Activated T-cell treated with anti-CD3 and anti-CD28 coated beads, Interleukin-2, amount 50 U/mL, for 72 hours (primary cell): Measurements from ENCODE around the gene PRDM4. TPM values are rescaled to one million over a fixed set of nuclear protein-coding genes. Genes with fewer than 3 reads are reported as not detected.

Experiments used
- ATAC-seq, 2 donors: fragments of 150-1000 bp; cut with Tn5 transposase; replicated peaks in 1 of 2; 2 replicates each; pipeline ENCODE4 v1.10.0; 2021; ENCODE audit warnings: moderate library complexity in 2 of 2, mild to moderate bottlenecking in 1 of 2
- DNase-seq, 2 donors: peaks; one replicate each; pipeline ENCODE4 v3.0.0; 2021 to 2022; ENCODE audit warnings: mixed read lengths in 1 of 2
- H3K27ac Mint-ChIP-seq: one replicate; pipeline ENCODE4 v1.8.0; 2022; ENCODE audit warnings: mild to moderate bottlenecking, moderate library complexity, mixed read lengths
- H3K27me3 Mint-ChIP-seq: one replicate; pipeline ENCODE4 v1.8.0; 2022; ENCODE audit warnings: low read depth, mixed read lengths
- H3K36me3 Mint-ChIP-seq, 2 donors: one replicate each; pipeline ENCODE4 v1.8.0; 2022; ENCODE audit warnings: mixed read lengths in 2 of 2, mild to moderate bottlenecking in 1 of 2; ENCODE audit not compliant: insufficient read depth in 2 of 2
- H3K4me1 Mint-ChIP-seq: one replicate; pipeline ENCODE4 v1.8.0; 2022; ENCODE audit warnings: low read depth, mixed read lengths
- H3K4me3 Mint-ChIP-seq, 2 donors: one replicate each; pipeline ENCODE4 v1.8.0; 2022; ENCODE audit warnings: mild to moderate bottlenecking in 2 of 2, mixed read lengths in 2 of 2, moderate library complexity in 2 of 2
- H3K9me3 Mint-ChIP-seq, 2 donors: one replicate each; pipeline ENCODE4 v1.8.0; 2022; ENCODE audit warnings: mixed read lengths in 2 of 2
- total RNA-seq, 2 donors: library from RNA; stranded (reverse); gene quantifications; one replicate each; pipeline ENCODE4 v1.2.3, GENCODE V29; 2022

Gene PRDM4, protein sequence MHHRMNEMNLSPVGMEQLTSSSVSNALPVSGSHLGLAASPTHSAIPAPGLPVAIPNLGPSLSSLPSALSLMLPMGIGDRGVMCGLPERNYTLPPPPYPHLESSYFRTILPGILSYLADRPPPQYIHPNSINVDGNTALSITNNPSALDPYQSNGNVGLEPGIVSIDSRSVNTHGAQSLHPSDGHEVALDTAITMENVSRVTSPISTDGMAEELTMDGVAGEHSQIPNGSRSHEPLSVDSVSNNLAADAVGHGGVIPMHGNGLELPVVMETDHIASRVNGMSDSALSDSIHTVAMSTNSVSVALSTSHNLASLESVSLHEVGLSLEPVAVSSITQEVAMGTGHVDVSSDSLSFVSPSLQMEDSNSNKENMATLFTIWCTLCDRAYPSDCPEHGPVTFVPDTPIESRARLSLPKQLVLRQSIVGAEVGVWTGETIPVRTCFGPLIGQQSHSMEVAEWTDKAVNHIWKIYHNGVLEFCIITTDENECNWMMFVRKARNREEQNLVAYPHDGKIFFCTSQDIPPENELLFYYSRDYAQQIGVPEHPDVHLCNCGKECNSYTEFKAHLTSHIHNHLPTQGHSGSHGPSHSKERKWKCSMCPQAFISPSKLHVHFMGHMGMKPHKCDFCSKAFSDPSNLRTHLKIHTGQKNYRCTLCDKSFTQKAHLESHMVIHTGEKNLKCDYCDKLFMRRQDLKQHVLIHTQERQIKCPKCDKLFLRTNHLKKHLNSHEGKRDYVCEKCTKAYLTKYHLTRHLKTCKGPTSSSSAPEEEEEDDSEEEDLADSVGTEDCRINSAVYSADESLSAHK
- 10 to 100 TPM; 32.2 to 35.9 TPM for total RNA-seq

DNA sequence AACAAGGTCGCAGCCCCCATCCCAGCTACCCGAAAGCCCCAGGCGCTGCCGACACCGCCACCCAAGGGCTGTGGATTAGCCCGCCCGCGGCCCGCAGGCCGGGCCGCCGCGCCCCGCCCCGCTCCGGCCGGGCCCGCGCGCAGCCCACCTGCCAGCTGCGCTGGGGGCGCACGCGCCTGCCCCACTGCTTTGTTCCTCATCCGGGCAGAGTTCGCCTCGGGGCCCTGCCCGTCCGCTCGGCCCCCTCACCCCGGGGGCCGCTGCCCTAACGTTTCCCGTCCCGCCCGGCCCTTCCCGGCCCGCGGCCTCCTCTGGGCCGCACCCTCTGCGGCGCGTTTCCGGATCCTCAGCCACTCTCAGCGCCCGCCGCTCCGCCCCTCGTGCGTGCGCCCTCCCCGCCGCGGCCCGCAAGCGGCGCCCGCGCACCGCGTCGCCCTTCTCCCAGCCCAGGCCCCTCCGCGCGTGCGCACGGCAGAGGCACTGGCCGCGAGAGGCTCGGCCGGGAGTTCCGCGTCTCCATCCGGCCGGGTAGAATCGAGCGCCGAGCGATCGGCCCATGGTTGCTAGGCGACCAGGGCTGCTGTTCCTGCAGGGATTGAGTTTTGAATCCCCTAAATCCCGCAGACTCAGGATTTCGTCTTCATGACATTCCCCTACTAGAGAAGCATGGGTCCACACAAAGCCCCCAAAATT, at the start of gene PRDM4:
PRDM4 (minus strand) TSS at position 329 of the 693 bp plus-strand sequence. CDS start 622 bp downstream, outside the sequence.
- Mint-ChIP-seq H3K36me3 (peaks cover 2 to 10% of the 10 kb centered on the region in 2 donors), H3K27ac (peak within 1 kb of the TSS; percentile 91), H3K27me3 (no peaks in the 10 kb centered on the region), H3K4me3 (peak within 1 kb of the TSS; percentile 90 to 97), H3K9me3 (peaks cover 0 to 1% of the 10 kb centered on the region in 2 donors), H3K4me1 (peaks cover 27% of the 10 kb centered on the region)
- ATAC-seq (peak; percentile 97 to 98), DNase-seq (peak; percentile 93 to 95)

DNA sequence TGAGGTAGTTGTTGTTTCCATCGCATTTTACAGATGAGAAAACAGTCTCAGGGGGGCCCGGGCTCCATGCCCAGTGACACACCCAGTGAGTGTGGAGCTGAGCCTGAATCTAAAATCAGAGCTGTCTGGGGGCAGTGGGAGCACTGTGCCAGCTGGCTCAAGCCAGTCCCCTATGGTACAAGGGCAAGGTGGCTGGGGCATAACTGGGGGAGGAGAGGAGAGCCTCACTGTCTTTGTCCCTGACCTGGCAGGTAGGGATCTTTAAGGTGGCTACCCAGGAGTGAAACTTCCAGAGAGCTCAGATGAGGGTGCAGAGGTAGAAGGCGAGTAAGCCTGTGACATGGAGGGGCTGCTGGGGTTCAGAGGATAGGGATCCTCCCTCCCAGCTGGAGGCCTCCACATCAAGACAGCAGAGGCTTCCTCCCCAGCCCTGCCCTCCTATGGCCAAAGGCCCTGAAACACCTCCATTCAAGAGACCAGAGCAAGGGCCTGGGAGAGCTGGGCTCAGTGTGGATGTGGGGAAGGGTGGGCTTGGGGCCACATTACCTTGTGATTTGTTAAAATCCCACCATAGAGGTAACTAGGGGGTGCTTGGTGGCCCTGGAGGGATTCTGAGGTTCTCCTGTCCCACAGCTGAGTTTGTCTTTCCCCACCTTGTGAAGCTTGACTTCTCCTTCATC, 46.7 kb upstream of the PRDM4 start:
- peaks cover 9% of the 10 kb centered on the region for H3K27me3 Mint-ChIP-seq
- DNase-seq (no peak), ATAC-seq (no peak)
- H3K4me1 Mint-ChIP-seq = no peaks in the 10 kb centered on the region
- H3K36me3 Mint-ChIP-seq = no peaks in the 10 kb centered on the region
- H3K4me3 Mint-ChIP-seq = no peak overlapping the region
- no peaks in the 10 kb centered on the region for H3K9me3 Mint-ChIP-seq
- peak overlapping the region; percentile 38 for H3K27ac Mint-ChIP-seq

DNA sequence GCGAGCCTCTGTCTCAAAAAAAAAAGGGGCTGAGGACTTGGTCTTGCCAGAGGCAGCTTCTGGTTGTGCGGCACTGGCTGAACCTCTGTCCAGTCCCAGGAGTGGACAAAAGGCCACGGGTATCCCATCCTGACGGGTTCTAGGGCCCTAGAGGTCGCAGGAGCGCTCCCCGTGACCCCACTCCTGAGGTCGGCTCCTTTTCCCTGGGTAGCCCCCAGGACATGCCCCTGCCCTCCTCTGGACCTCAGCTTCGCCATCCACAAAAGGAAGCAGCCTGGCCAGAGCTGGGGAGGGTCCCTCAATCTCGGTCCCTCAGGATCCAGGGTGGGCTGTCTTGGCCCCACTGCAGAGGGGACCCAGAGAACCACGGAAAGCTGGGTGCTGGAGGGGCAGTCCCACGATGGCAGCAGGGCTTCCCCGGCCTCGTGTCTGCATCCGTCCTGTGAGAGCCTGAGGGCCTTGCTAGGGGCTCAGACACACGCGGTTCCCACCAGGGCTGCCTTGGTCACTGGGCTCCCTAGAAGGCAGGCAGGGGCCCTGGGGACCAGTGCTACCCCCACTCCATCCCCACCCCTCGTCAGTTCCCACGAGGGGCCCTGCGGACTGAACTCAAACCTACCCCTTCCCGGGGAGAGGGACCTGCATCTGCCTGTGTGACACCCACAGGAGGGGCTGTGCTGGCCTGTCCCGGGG, 44.7 kb upstream of the PRDM4 start:
- Mint-ChIP-seq H3K27me3 (peaks cover 9% of the 10 kb centered on the region), H3K27ac (no peak overlapping the region), H3K36me3 (no peaks in the 10 kb centered on the region), H3K9me3 (no peaks in the 10 kb centered on the region), H3K4me1 (no peaks in the 10 kb centered on the region), H3K4me3 (no peak overlapping the region)
- no peak for ATAC-seq
- DNase-seq = no peak

DNA sequence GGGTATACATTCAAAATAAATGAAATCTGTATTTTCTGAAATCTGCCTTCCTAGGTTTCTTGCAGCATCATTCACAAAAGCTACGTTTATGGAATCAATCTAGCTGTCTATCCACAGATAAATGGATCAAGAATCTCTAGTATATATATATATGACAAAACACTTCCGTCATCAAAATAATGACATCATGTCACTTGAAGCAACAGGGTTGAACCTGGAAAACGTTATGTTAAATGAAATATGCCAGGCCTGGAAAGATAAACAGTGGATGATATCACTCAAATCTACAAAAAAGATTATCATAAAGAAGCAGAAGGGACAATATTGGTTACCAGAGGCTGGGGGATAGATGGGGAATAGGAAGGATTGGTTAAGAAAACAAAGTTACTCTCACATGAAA, 42.2 kb upstream of the PRDM4 start:
- no peak overlapping the region for H3K4me3 Mint-ChIP-seq
- peaks cover under 1% of the 10 kb centered on the region for H3K27me3 Mint-ChIP-seq
- no peak overlapping the region for H3K27ac Mint-ChIP-seq
- DNase-seq (no peak), ATAC-seq (no peak)
- no peaks in the 10 kb centered on the region for H3K9me3 Mint-ChIP-seq
- H3K4me1 Mint-ChIP-seq = no peaks in the 10 kb centered on the region
- no peaks in the 10 kb centered on the region for H3K36me3 Mint-ChIP-seq

DNA sequence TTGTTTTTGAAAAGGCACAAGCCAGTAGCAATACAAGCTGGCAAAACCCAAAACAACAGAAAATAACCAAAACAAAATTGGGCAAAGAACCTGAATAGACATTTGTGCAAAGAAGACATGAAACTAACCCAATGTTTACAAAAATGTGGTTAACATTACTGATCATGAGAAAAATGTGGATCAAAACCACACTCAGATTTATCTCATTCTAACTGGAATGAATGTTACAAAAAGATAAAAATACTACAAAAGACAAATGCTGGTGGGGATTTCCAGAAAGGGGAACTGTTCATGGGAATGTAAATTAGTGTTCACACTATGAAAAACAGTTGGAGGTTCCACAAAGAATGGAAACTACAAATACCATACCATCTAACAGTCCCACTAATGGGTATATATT, 40.2 kb upstream of the PRDM4 start:
- ATAC-seq = no peak
- Mint-ChIP-seq H3K27ac (no peak overlapping the region), H3K4me3 (no peak overlapping the region), H3K9me3 (no peaks in the 10 kb centered on the region), H3K27me3 (peaks cover 18% of the 10 kb centered on the region), H3K36me3 (no peaks in the 10 kb centered on the region), H3K4me1 (no peaks in the 10 kb centered on the region)
- no peak for DNase-seq

DNA sequence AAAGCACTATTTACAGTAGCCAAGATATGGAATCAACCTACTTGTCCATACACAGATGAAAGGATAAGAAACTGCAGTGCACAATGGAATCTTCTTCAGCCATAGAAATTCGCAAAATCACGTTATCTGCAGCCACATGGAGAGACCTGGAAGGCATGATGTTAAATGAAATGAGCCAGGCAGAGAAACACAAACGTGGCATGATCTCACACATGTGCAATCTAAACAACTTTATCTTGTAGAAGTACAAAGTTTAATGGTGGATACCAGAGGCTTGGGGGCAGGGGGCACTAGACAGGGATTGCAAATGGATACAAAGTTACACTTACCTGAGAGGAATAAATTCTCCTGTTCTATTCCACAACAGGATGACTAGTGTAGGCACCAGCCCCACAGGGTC, 37.6 kb upstream of the PRDM4 start:
- Mint-ChIP-seq H3K27ac (no peak overlapping the region), H3K4me3 (no peak overlapping the region), H3K9me3 (no peaks in the 10 kb centered on the region), H3K36me3 (no peaks in the 10 kb centered on the region), H3K27me3 (peaks cover 38% of the 10 kb centered on the region), H3K4me1 (no peaks in the 10 kb centered on the region)
- DNase-seq = no peak
- no peak for ATAC-seq

DNA sequence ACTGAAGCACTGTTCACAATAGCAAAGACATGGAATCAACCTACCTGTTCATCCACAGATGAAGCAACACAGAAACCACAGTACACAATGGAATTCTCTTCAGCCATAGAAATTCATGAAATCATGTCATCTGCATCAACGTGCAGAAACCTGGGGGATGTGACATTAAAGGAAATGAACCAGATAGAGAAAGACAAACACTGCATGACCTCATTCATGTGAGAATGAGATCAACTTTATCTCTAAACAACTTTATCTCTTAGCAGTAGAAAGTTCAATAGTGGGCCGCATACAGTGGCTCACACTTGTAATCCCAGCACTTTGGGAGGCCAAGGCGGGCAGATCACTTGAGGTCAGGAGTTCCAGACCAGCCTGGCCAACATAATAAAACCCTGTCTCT, 33.5 kb upstream of the PRDM4 start:
- no peak overlapping the region for H3K27ac Mint-ChIP-seq
- H3K27me3 Mint-ChIP-seq = peaks cover 38% of the 10 kb centered on the region
- no peaks in the 10 kb centered on the region for H3K4me1 Mint-ChIP-seq
- H3K36me3 Mint-ChIP-seq = peaks cover 0 to 3% of the 10 kb centered on the region in 2 donors
- ATAC-seq = no peak
- no peak overlapping the region for H3K4me3 Mint-ChIP-seq
- H3K9me3 Mint-ChIP-seq = peaks cover 0 to 3% of the 10 kb centered on the region in 2 donors
- no peak for DNase-seq

DNA sequence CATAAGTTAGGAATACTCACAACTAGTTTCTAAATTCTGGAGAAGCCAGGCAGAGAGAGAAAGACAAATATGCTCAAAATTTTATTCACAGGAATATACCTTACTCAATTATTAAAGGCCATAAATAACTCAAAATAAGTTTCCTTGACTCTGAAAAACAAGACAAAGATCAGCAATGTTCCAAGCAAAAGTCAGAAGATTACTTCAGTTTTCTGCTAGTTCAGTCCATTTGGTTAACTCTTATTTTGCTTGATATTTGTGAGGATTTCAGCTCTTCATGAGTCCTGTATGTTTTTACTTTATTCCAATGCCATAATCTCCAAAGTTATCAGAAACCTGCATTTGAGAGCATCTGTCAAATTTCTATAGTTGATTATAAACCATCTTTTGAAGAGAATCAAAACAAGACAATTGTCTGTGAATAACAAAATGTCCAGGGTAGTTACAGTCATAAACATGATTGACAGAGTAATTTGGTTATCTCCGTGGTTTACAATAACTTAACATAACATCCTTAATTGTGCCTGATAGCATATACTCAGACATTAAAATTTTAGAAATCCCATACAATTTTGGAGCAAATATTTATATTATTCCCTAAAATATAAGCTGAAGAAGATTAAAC, 30.6 kb upstream of the PRDM4 start:
- Mint-ChIP-seq H3K4me3 (no peak overlapping the region), H3K27me3 (peaks cover 31% of the 10 kb centered on the region), H3K4me1 (no peaks in the 10 kb centered on the region), H3K36me3 (peaks cover 0 to 3% of the 10 kb centered on the region in 2 donors), H3K27ac (no peak overlapping the region), H3K9me3 (peaks cover 0 to 3% of the 10 kb centered on the region in 2 donors)
- ATAC-seq (no peak), DNase-seq (no peak)

DNA sequence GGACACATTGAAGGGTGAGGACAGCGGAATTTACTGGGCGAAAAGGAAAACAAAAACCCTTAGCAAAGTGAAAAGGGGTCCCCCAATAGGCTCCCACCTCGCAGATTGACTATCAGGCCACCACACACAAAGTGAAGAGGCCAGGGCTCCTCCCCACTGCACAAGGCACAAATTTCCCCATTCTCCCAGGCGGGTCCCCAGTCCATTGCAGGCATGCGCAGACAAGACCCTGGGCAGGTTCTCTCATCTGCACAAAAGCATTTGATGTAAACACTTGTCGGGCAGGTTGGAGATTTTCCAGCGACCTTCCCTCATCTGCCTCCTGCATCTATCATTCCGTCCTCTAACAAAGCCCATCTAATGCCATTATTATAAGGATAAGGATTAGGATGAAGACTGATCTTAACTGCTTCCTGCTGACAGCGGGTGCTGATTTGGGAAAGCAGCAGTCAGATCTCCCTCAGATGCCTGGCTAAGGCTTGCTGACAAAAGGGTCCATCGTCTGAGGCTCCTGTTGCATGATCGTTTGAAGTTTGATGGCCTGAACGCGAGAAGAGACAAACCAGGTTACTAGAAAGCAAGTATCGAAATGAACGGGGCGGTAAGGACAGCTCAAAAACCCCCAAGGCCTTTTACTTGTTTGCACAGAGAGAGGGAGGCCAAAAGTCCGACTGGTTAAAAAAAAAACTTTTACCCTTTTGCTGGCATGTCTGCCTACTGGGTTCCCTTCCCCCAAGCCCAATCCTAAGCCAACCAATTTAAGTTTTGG, 27.9 kb upstream of the PRDM4 start:
- no peak overlapping the region for H3K27ac Mint-ChIP-seq
- peaks cover 8% of the 10 kb centered on the region for H3K27me3 Mint-ChIP-seq
- H3K4me1 Mint-ChIP-seq = peaks cover 4% of the 10 kb centered on the region
- peaks cover 0 to 3% of the 10 kb centered on the region in 2 donors for H3K9me3 Mint-ChIP-seq
- DNase-seq (no peak), ATAC-seq (no peak)
- no peak overlapping the region for H3K4me3 Mint-ChIP-seq
- H3K36me3 Mint-ChIP-seq = peaks cover 0 to 3% of the 10 kb centered on the region in 2 donors

DNA sequence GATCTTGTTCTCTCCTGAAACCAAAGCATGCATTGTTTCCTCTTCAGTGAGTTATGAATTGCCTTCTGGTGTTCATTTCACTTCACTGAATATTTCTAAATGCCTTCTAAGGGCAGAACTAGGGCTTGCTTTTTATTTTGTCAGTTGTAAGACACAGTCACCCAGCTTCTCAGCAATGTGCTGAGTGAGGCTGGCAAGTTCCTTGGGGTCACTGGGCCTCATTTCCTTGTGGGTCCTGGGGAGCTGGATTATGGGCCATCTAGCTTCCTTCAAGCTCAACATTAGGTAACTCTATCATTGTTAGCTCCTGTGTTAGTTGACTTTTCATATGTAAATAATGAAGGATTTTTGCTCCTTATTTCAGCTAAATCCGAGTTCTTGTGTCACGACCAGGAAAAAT, 27.3 kb upstream of the PRDM4 start:
- no peak overlapping the region for H3K27ac Mint-ChIP-seq
- H3K9me3 Mint-ChIP-seq = peaks cover 0 to 2% of the 10 kb centered on the region in 2 donors
- H3K36me3 Mint-ChIP-seq = peaks cover 0 to 3% of the 10 kb centered on the region in 2 donors
- H3K4me1 Mint-ChIP-seq = peaks cover 6% of the 10 kb centered on the region
- H3K4me3 Mint-ChIP-seq = no peak overlapping the region
- DNase-seq (no peak), ATAC-seq (no peak)
- peaks cover 14% of the 10 kb centered on the region for H3K27me3 Mint-ChIP-seq
